ENCODE results near the gene UBE2Q1. TPM values are rescaled to one million over a fixed set of nuclear protein-coding genes. Genes with fewer than 3 reads are reported as not detected.

The UBE2Q1 gene
- polyA plus RNA-seq, 1 donor from 2014 or later = 9.0 TPM

GRCh38 chr1:154571244-154571963 lies 12.9 kb upstream of the UBE2Q1 start:
- peaks cover 0 to 8% (median 2%) of the 10 kb centered on the region in 3 donors for H3K4me1 Mint-ChIP-seq
- no peaks in the 10 kb centered on the region for H3K9me3 Mint-ChIP-seq
- H3K36me3 Mint-ChIP-seq = no peaks in the 10 kb centered on the region
- peaks cover 29% of the 10 kb centered on the region for H3K27me3 Mint-ChIP-seq
- H3K4me3 Mint-ChIP-seq = no peak overlapping the region
- H3K27ac Mint-ChIP-seq = peak overlapping the region in 1 of 3 donors; percentile 74

DNA sequence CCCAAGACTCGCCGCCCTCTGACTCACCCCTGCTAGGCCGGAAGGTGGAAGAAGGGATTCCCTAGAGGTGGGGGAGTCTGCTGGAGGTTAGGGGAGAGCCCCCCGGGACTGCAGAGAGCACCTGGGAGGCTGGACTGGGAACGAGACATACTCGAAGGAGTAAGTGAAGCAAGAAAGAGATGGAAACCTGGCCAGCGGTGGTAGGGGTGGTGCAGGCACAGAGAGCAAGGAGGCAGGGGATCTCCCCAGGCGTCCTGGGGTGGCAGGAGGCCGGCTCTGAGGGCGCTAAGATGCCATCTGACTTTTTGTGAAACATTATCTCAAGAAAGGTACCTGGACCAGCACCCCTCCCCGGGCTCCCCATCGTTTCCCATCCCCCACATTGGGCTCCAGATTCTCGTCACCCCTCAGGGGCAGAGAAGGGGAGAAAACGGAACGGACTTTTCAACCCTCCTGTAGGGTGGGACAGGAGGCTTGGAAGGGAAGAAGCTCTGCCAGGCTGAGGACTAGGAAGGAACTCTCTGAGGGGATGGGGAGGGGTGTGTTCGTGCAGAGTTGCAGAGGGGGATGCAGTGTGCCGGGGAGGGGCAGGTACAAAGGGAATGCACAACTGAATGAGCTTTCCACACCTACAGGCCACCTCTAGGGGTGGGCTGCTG lies 9.8 kb upstream of the UBE2Q1 start:
- no peaks in the 10 kb centered on the region for H3K9me3 Mint-ChIP-seq
- peaks cover 0 to 2% (median 2%) of the 10 kb centered on the region in 3 donors for H3K4me1 Mint-ChIP-seq
- H3K4me3 Mint-ChIP-seq = peak overlapping the region in 1 of 4 donors; percentile 16
- H3K27me3 Mint-ChIP-seq = peaks cover 29% of the 10 kb centered on the region
- no peak overlapping the region for H3K27ac Mint-ChIP-seq
- H3K36me3 Mint-ChIP-seq = peaks cover 2% of the 10 kb centered on the region

DNA sequence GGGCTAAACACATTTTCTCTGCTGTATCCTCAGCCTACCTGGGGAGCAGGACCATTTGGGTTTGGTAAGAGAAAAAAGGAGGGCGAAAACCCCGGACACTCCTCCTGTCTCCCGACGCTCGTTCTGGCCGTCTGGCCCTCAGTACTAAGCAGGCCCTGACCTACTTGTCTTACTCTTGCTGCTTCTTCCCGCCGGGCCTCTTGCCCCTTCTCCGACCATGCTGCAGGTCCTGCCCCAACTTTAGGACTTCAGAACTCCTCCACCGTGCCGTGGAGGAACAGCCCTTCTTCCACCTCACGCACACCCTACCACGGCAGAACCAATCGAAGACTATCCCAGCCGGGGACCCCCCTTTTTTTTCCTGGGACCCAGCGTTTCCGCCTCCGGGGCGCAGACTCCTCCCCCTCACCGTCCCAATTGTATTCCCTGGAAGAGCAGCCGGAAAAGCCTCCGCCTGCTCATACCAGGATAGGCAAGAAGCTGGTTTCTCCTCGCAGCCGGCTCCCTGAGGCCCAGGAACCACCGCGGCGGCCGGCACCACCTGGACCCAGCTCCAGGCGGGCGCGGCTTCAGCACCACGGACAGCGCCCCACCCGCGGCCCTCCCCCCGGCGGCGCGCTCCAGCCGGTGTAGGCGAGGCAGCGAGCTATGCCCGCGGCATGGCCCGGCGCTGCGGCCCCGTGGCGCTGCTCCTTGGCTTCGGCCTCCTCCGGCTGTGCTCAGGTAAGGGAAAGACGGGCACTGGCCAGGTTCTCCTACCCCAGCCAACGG lies 9.1 kb upstream of the UBE2Q1 start, which contains the start of gene CHRNB2:
Gene CHRNB2, plus strand, starts transcription at position 393 of the 771 bp plus-strand sequence. Its CDS starts 267 bp downstream, at position 660.
- Mint-ChIP-seq H3K9me3 (no peaks in the 10 kb centered on the region), H3K36me3 (peaks cover 2% of the 10 kb centered on the region), H3K27ac (peak within 1 kb of the TSS in 1 of 3 donors; percentile 91), H3K4me3 (peak within 1 kb of the TSS in 2 of 4 donors; percentile 16 to 77), H3K4me1 (peaks cover 0 to 2% (median 2%) of the 10 kb centered on the region in 3 donors), H3K27me3 (peaks cover 29% of the 10 kb centered on the region)

GRCh38 chr1:154565876-154566275 lies 7.4 kb upstream of the UBE2Q1 start:
- Mint-ChIP-seq H3K27me3 (peaks cover 23% of the 10 kb centered on the region), H3K9me3 (no peaks in the 10 kb centered on the region), H3K27ac (peak overlapping the region in 1 of 3 donors; percentile 57), H3K4me1 (peaks cover 0 to 2% (median 2%) of the 10 kb centered on the region in 3 donors), H3K4me3 (peak overlapping the region in 1 of 4 donors; percentile 11), H3K36me3 (peaks cover 2% of the 10 kb centered on the region)

GRCh38 chr1:154559466-154560044 lies 1.1 kb upstream of the UBE2Q1 start:
- H3K9me3 Mint-ChIP-seq = no peaks in the 10 kb centered on the region
- peaks cover 21 to 22% (median 21%) of the 10 kb centered on the region in 3 donors for H3K4me1 Mint-ChIP-seq
- H3K36me3 Mint-ChIP-seq = peaks cover 1% of the 10 kb centered on the region
- H3K27me3 Mint-ChIP-seq = no peaks in the 10 kb centered on the region
- H3K4me3 Mint-ChIP-seq = peak overlapping the region; percentile 92 to 98 (median 97)
- H3K27ac Mint-ChIP-seq = peak overlapping the region; percentile 94 to 98 (median 97)

DNA sequence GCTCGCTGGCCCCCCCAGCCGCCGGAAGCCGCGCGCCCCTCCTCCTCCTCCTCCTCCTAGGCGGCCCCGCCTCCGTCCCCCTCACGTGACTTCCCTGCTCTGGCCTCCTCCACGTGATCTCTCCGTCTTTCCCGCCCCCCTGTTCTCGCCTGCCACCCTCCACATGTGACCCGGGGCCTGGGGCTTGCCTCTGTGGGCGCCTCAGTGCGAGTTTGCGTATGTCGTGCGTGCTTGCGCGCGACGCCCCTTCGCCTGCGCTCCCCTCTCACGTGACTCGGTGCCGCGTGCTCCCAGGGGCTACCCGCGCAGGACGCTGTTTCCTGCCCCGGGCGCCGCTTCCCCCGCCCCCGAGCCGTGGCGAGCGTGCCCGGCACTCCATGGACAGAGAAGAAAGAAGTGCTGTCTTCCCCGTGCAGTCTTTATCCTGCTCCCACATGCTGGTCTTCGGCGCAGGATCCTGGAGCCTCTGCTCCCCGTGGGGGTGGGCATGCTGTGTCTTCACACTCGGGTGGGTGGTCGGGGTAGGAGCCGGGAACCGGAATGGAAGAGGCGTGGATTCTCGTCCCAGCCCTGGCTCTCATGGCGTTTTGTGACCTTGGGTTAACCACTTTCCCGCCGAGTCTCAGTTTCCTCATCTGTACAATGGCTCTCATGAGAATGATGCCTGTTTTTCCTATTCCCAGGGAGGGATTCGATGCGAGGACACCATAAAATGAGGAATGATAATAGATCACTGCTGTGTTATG lies 431 bp upstream of the UBE2Q1 start:
- H3K4me3 Mint-ChIP-seq = peak overlapping the region; percentile 92 to 98 (median 97)
- H3K27me3 Mint-ChIP-seq = no peaks in the 10 kb centered on the region
- H3K4me1 Mint-ChIP-seq = peaks cover 21 to 22% (median 21%) of the 10 kb centered on the region in 3 donors
- H3K27ac Mint-ChIP-seq = peak overlapping the region; percentile 94 to 98 (median 97)
- peaks cover 1% of the 10 kb centered on the region for H3K36me3 Mint-ChIP-seq
- H3K9me3 Mint-ChIP-seq = no peaks in the 10 kb centered on the region

DNA sequence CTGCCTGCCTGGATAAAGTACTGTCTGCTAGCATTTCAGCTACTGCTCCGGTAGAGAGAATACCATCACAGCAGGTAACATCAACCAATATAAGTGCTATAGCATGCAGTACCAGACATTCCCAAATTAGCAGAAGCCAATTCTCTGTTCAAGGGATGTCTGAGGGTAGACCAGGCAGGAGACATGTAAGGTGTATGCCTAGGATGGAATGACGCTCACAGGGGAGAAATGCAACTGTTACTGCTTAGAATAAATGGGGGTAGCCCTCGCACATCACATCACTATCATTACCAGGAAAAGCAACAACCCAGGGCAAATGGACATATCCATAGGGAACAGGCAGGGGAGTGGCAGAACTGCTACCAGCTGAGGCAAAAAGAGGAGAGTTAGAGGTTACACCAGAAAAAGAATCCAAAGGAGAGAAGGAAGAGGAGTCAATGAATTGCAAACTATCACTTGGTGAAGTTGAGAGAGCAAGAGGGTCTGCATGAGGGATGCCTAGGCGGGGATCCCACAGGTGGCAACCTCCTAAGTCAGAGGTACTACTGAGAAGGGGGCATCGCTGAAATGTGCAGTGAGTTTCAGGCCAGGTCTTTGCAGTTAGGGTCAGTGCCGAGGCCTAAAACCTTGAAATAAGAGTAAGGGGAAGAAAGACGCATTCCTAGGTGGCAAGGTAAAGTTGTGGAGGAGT lies 1.1 kb downstream of the UBE2Q1 start:
- H3K4me1 Mint-ChIP-seq = peaks cover 21 to 22% (median 21%) of the 10 kb centered on the region in 3 donors
- no peaks in the 10 kb centered on the region for H3K27me3 Mint-ChIP-seq
- no peaks in the 10 kb centered on the region for H3K9me3 Mint-ChIP-seq
- H3K4me3 Mint-ChIP-seq = peak overlapping the region; percentile 87 to 93 (median 90)
- H3K27ac Mint-ChIP-seq = peak overlapping the region; percentile 75 to 92 (median 81)
- peaks cover 1% of the 10 kb centered on the region for H3K36me3 Mint-ChIP-seq

DNA sequence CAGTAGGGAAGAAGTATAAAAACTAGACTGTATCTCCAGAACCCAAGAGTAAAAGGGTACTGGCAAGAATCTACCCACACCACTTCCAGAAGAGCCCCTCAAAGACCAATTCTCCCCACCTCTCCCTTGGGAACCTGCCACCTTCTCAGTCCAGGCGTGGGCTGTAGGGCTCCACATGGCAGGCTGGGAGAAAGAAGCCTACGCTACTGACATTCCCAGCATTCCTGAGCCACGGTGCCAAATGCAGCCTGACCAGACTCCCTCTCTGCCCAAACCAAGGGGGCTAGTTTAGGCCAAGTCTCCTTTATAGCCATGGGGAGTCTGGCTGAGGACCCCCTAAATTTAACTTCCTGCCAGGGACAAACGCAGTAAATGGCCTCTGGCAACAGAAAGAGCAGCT lies 2.0 kb downstream of the UBE2Q1 start:
- Mint-ChIP-seq H3K9me3 (no peaks in the 10 kb centered on the region), H3K4me3 (peak overlapping the region in 3 of 4 donors; percentile 43 to 93 (median 90)), H3K27me3 (no peaks in the 10 kb centered on the region), H3K27ac (peak overlapping the region; percentile 21 to 93 (median 84)), H3K4me1 (peaks cover 21 to 22% (median 21%) of the 10 kb centered on the region in 3 donors), H3K36me3 (peaks cover 1% of the 10 kb centered on the region)

GRCh38 chr1:154553056-154554030 lies 5.1 kb downstream of the UBE2Q1 start:
- H3K4me1 Mint-ChIP-seq = peaks cover 13 to 22% (median 22%) of the 10 kb centered on the region in 3 donors

DNA sequence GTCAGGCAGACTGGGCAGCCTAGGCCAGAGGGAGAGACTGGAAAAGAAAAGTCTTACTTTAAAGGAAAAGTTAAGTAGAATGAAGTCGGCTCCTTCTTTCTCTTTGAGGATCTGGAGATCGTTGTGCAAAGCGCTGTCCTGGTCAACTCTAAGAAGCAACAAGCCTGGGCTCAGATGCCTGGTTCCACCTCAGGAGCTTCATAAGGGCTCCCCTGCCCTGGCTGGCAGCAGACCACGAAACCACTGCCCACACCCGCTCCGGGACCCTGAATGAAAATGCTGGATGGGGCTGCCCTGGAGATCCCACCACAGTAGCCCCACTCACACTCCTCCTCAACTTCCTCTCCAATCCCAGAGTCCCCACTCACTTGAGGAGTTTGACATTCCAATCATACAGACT lies 6.4 kb downstream of the UBE2Q1 start:
- no peak overlapping the region for H3K27ac Mint-ChIP-seq
- no peak overlapping the region for H3K4me3 Mint-ChIP-seq
- peaks cover 4 to 14% (median 14%) of the 10 kb centered on the region in 3 donors for H3K4me1 Mint-ChIP-seq
- H3K9me3 Mint-ChIP-seq = no peaks in the 10 kb centered on the region
- H3K27me3 Mint-ChIP-seq = no peaks in the 10 kb centered on the region
- peaks cover 2% of the 10 kb centered on the region for H3K36me3 Mint-ChIP-seq

More at GRCh38 chr1:154553056-154554030, 5.1 kb downstream of the UBE2Q1 start:
- Mint-ChIP-seq H3K36me3 (no peaks in the 10 kb centered on the region), H3K27ac (no peak overlapping the region), H3K9me3 (no peaks in the 10 kb centered on the region), H3K27me3 (no peaks in the 10 kb centered on the region), H3K4me3 (peak overlapping the region in 2 of 4 donors; percentile 1 to 39)

DNA sequence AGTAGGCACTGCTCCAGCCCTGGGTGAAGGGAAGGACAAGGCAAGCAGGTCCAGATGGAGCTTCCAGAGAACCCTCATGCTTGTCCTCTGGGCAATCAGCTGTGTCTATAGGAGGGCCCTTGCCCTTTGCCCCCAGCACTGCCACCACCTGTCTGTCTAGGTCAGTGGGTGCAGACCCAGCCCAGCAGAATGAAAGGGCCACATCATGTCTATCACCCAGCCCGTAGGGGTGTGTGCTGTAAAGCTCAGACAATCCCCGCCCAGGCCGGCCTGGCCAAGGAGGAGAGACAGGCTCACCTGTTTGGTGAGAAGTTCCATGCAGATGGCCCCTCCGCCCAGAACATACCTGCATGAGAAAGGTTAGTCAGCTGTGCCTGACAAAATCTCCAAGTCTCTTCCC lies 7.0 kb downstream of the UBE2Q1 start:
- Mint-ChIP-seq H3K27me3 (no peaks in the 10 kb centered on the region), H3K9me3 (no peaks in the 10 kb centered on the region), H3K36me3 (peaks cover 2% of the 10 kb centered on the region), H3K4me3 (no peak overlapping the region), H3K27ac (no peak overlapping the region), H3K4me1 (peaks cover 6 to 11% (median 9%) of the 10 kb centered on the region in 3 donors)

DNA sequence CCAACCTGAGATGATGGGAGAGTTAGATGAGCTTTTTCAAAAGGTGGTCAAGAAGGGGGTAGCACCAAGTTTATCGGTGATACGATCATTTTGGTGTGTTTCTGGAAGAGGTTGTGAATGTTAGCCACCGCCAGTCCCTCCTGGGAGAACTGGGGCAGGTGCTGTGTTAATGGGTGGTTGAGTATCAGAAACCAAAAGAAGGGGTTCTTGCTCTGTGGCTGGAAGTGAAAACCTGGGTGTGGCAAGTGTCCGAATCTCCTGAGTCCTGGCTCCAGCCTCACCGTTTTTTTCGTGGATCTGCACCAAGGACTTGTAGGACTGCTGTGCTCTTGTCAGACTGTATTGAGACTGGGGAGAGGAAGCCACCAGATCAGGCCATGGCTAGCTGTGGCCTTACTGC lies 7.8 kb downstream of the UBE2Q1 start:
- Mint-ChIP-seq H3K27me3 (no peaks in the 10 kb centered on the region), H3K36me3 (peaks cover 2% of the 10 kb centered on the region), H3K27ac (peak overlapping the region in 2 of 3 donors; percentile 47 to 86), H3K4me3 (peak overlapping the region in 1 of 4 donors; percentile 85), H3K9me3 (no peaks in the 10 kb centered on the region), H3K4me1 (peaks cover 3 to 8% (median 6%) of the 10 kb centered on the region in 3 donors)

All from IgD-negative memory B cell (primary cell).